ENCODE results near the gene GDPGP1.
A peak's percentile ranks its signal among the peaks of the same experiment; 100 is the strongest.

The GDPGP1 gene

DNA sequence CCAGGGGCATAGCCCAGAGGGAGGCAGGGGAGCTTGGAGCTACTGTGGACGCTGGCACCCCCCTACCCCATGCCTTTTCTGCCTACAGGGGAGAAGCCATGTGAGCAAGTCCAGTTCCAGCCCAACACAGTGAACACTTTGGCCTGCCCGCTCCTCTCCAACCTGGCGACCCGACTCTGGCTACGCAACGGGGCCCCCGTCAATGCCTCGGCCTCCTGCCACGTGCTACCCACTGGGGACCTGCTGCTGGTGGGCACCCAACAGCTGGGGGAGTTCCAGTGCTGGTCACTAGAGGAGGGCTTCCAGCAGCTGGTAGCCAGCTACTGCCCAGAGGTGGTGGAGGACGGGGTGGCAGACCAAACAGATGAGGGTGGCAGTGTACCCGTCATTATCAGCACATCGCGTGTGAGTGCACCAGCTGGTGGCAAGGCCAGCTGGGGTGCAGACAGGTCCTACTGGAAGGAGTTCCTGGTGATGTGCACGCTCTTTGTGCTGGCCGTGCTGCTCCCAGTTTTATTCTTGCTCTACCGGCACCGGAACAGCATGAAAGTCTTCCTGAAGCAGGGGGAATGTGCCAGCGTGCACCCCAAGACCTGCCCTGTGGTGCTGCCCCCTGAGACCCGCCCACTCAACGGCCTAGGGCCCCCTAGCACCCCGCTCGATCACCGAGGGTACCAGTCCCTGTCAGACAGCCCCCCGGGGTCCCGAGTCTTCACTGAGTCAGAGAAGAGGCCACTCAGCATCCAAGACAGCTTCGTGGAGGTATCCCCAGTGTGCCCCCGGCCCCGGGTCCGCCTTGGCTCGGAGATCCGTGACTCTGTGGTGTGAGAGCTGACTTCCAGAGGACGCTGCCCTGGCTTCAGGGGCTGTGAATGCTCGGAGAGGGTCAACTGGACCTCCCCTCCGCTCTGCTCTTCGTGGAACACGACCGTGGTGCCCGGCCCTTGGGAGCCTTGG, 5.9 kb upstream of the GDPGP1 start:
- peaks cover 30% of the 10 kb centered on the region for H3K36me3 Mint-ChIP-seq (ENCODE audit: low read depth)
- DNase-seq (no peak), ATAC-seq (no peak)
- H3K4me1 Mint-ChIP-seq, result peaks cover 34% of the 10 kb centered on the region
- no peak overlapping the region for H3K4me3 Mint-ChIP-seq
- H3K27ac Mint-ChIP-seq, result no peak overlapping the region
- no peaks in the 10 kb centered on the region for H3K27me3 Mint-ChIP-seq
- H3K9me3 Mint-ChIP-seq, result no peaks in the 10 kb centered on the region

- peaks cover 30% of the 10 kb centered on the region for H3K36me3 Mint-ChIP-seq (ENCODE audit: low read depth)
- no peak overlapping the region for H3K27ac Mint-ChIP-seq
- DNase-seq (no peak), ATAC-seq (no peak)
- no peaks in the 10 kb centered on the region for H3K27me3 Mint-ChIP-seq
- peaks cover 34% of the 10 kb centered on the region for H3K4me1 Mint-ChIP-seq
- H3K4me3 Mint-ChIP-seq, result no peak overlapping the region
- H3K9me3 Mint-ChIP-seq, result no peaks in the 10 kb centered on the region
Measured at GRCh38 chr15:90228960-90229359, 5.0 kb upstream of the GDPGP1 start.

- Mint-ChIP-seq H3K36me3 (ENCODE audit: low read depth) (peaks cover 30% of the 10 kb centered on the region), H3K9me3 (no peaks in the 10 kb centered on the region), H3K4me1 (peaks cover 42% of the 10 kb centered on the region), H3K27ac (peak overlapping the region; percentile 97), H3K4me3 (peak overlapping the region; percentile 93), H3K27me3 (no peaks in the 10 kb centered on the region)
- DNase-seq (no peak), ATAC-seq (no peak)
Measured at GRCh38 chr15:90230071-90230494, 3.9 kb upstream of the GDPGP1 start.

DNA sequence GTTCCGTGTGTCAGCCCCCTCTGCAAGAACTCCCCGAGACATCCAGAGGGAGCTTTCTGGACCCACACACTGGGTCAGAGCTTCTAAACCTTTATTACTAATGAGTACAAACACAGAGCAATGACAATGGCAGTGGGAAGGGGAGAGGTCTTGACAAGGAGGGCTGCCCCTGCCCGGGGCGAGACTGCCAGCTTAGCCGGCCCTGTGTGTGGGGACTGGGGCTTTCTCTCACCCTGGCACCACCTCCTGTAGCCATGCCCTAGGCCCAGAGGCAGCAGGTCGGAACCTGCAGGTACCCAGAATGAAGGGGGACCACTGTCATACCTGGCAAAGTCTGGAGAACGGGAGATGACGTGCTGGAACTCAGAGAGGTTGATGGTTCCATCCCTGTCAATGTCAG, 3.4 kb upstream of the GDPGP1 start:
- Mint-ChIP-seq H3K4me1 (peaks cover 44% of the 10 kb centered on the region), H3K27ac (peak overlapping the region; percentile 97), H3K9me3 (no peaks in the 10 kb centered on the region), H3K27me3 (no peaks in the 10 kb centered on the region), H3K4me3 (peak overlapping the region; percentile 93), H3K36me3 (ENCODE audit: low read depth) (peaks cover 30% of the 10 kb centered on the region)
- ATAC-seq (no peak), DNase-seq (no peak)

DNA sequence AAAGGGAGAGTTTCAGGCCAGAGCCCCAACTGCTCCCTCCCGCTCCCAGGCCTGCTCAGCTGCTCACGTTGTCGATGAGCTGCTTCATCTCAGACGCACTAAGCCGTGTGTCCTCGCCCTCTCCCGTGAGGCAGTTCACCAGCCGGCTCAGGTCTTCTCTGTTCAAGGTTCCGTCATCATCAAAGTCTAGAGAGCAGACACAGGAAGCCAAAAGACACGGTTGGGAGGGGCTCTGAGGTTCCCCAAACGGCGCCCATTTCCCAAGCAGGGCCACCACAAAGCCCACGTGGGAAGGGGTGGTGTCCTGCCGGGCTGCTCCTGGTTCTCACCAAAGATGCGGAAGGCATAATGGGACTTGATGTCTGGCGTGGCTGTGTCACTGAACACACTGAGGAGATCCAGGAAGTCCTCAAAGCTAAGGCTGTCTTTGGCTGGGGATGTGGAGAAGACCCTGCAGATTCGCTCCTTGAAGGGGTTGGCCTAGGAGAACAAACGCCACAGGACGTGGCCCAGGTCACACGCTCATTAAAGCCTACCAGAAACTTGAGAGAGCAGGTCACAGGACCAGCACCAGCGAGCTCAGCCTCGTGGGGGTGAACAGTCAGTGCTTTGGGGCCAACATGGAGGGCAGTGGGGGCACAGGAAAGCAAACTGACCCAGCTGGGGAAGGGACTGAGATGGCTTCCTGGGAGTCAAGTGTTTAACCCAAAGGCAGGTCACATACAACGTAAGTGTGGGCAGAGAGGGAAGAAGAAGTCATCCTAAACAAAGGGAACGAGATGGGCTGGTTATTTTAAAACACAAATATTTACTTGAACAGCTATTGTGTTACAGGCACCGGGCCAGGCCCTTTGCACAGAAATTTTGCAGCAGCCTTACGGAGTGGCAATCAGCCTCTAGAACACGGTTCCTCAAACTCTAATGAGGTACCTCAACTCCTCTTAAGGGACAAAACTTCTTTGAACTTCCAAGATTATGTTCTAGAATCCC, 2.7 kb upstream of the GDPGP1 start:
- H3K27ac Mint-ChIP-seq, result peak overlapping the region; percentile 97
- DNase-seq, result peak; percentile 70

GRCh38 chr15:90232196-90232595, 1.8 kb upstream of the GDPGP1 start:
- Mint-ChIP-seq H3K4me3 (peak overlapping the region; percentile 93), H3K36me3 (ENCODE audit: low read depth) (peaks cover 33% of the 10 kb centered on the region), H3K9me3 (no peaks in the 10 kb centered on the region), H3K27ac (peak overlapping the region; percentile 97), H3K27me3 (no peaks in the 10 kb centered on the region), H3K4me1 (peaks cover 44% of the 10 kb centered on the region)
- ATAC-seq, result no peak
- DNase-seq, result no peak

More for the DNA sequence above, 2.7 kb upstream of the GDPGP1 start:
- H3K4me1 Mint-ChIP-seq, result peaks cover 44% of the 10 kb centered on the region
- H3K27me3 Mint-ChIP-seq, result no peaks in the 10 kb centered on the region
- peaks cover 33% of the 10 kb centered on the region for H3K36me3 Mint-ChIP-seq (ENCODE audit: low read depth)
- H3K9me3 Mint-ChIP-seq, result no peaks in the 10 kb centered on the region
- H3K4me3 Mint-ChIP-seq, result peak overlapping the region; percentile 93
- ATAC-seq, result peak; percentile 40

- peaks cover 44% of the 10 kb centered on the region for H3K4me1 Mint-ChIP-seq
- peak overlapping the region; percentile 93 for H3K4me3 Mint-ChIP-seq
- no peaks in the 10 kb centered on the region for H3K9me3 Mint-ChIP-seq
- H3K27me3 Mint-ChIP-seq, result no peaks in the 10 kb centered on the region
- no peak for DNase-seq
- peak overlapping the region; percentile 97 for H3K27ac Mint-ChIP-seq
- H3K36me3 Mint-ChIP-seq (ENCODE audit: low read depth), result peaks cover 35% of the 10 kb centered on the region
- no peak for ATAC-seq
Measured at GRCh38 chr15:90232941-90233386, 1.0 kb upstream of the GDPGP1 start.

- H3K27me3 Mint-ChIP-seq, result no peaks in the 10 kb centered on the region
- peak; percentile 97 for DNase-seq
- peak; percentile 91 for ATAC-seq
- H3K4me3 Mint-ChIP-seq, result peak within 1 kb of the TSS; percentile 93
- H3K9me3 Mint-ChIP-seq, result no peaks in the 10 kb centered on the region
- H3K4me1 Mint-ChIP-seq, result peaks cover 44% of the 10 kb centered on the region
- H3K27ac Mint-ChIP-seq, result peak within 1 kb of the TSS; percentile 97
- H3K36me3 Mint-ChIP-seq (ENCODE audit: low read depth), result peaks cover 40% of the 10 kb centered on the region
Measured at GRCh38 chr15:90233387-90234095, 468 bp upstream of the GDPGP1 start, which contains the start of gene CIB1. TSS of gene CIB1 (minus strand) at chr15:90233941. CDS start at chr15:90233885, 56 bp downstream.

DNA sequence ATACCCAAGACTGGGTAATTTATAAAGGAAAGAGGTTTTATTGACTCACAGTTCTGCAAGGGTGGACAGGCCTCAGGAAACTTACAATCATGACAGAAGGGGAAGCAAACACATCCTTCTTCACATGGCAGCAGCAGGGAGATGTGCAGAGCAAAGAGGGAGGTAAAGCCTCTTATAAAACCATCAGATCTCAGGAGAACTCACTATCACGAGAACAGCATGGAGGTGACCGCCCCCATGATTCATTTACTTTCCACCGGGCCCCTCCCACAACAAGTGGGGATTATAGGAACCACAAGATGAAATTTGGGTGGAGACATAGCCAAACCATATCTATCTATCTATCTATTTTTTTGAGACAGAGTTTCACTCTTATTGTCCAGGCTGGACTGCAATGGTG, 5.4 kb downstream of the GDPGP1 start:
- Mint-ChIP-seq H3K27ac (peak overlapping the region; percentile 6), H3K27me3 (no peaks in the 10 kb centered on the region), H3K9me3 (no peaks in the 10 kb centered on the region), H3K4me1 (peaks cover 13% of the 10 kb centered on the region), H3K4me3 (no peak overlapping the region), H3K36me3 (ENCODE audit: low read depth) (peaks cover 14% of the 10 kb centered on the region)
- DNase-seq (no peak), ATAC-seq (no peak)

DNA sequence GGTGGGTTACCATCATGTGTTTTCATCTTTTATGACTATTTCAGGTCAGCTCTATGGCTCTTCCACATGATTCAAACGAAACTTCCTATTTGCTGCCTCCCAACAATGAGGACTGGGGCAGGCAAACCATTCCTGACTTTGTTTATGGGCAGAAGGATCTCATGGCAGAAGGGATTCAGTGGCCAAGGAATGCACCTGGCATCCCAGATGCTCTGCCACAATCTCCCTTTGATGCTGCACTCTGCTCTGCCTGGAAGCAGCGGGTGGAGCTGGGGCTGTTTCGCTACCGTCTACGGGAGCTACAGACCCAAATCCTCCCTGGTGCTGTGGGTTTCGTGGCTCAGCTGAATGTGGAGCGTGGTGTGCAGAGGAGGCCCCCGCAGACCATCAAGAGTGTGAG, 6.8 kb downstream of the GDPGP1 start:
- ATAC-seq, result no peak
- DNase-seq, result no peak
- no peaks in the 10 kb centered on the region for H3K27me3 Mint-ChIP-seq
- no peaks in the 10 kb centered on the region for H3K9me3 Mint-ChIP-seq
- peaks cover 14% of the 10 kb centered on the region for H3K36me3 Mint-ChIP-seq (ENCODE audit: low read depth)
- H3K27ac Mint-ChIP-seq, result no peak overlapping the region
- no peak overlapping the region for H3K4me3 Mint-ChIP-seq
- H3K4me1 Mint-ChIP-seq, result peaks cover 4% of the 10 kb centered on the region

- no peak overlapping the region for H3K27ac Mint-ChIP-seq
Measured at GRCh38 chr15:90241343-90242192, 7.6 kb downstream of the GDPGP1 start.

GRCh38 chr15:90243943-90244639, 10.1 kb downstream of the GDPGP1 start:
- Mint-ChIP-seq H3K27ac (no peak overlapping the region), H3K9me3 (no peaks in the 10 kb centered on the region)

More at GRCh38 chr15:90241343-90242192, 7.6 kb downstream of the GDPGP1 start:
- DNase-seq (no peak), ATAC-seq (no peak)
- Mint-ChIP-seq H3K9me3 (no peaks in the 10 kb centered on the region), H3K27me3 (no peaks in the 10 kb centered on the region), H3K4me3 (no peak overlapping the region), H3K4me1 (peaks cover 4% of the 10 kb centered on the region), H3K36me3 (ENCODE audit: low read depth) (peaks cover 11% of the 10 kb centered on the region)

DNA sequence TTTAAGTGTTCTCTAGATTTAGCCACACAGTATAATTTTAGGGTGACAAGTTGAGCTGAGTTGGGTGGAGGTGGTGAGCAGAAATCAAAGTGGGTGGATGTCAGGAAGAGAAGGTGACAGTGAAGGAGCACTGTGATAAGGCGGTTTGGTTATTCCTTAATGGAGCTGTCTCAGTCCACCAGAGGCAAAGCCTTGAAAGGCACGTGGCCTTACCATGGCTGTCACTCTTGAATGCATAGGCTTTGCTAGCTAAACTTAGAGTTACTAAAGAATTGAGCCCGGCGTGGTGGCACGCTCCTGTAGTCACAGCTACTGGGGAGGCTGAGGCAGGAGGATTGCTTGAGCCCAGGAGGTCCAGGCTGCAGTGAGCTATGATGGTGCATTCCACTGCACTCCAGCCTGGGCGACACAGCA, 14.8 kb downstream of the GDPGP1 start:
- H3K9me3 Mint-ChIP-seq, result no peaks in the 10 kb centered on the region
- no peaks in the 10 kb centered on the region for H3K27me3 Mint-ChIP-seq
- no peak overlapping the region for H3K27ac Mint-ChIP-seq
- peaks cover 13% of the 10 kb centered on the region for H3K4me1 Mint-ChIP-seq
- ATAC-seq (no peak), DNase-seq (no peak)
- no peaks in the 10 kb centered on the region for H3K36me3 Mint-ChIP-seq (ENCODE audit: low read depth)
- peak overlapping the region; percentile 46 for H3K4me3 Mint-ChIP-seq

More at GRCh38 chr15:90243943-90244639, 10.1 kb downstream of the GDPGP1 start:
- DNase-seq (no peak), ATAC-seq (no peak)
- peaks cover 8% of the 10 kb centered on the region for H3K4me1 Mint-ChIP-seq
- no peak overlapping the region for H3K4me3 Mint-ChIP-seq
- H3K36me3 Mint-ChIP-seq (ENCODE audit: low read depth), result no peaks in the 10 kb centered on the region
- H3K27me3 Mint-ChIP-seq, result no peaks in the 10 kb centered on the region

All from activated naive CD8-positive, alpha-beta T cell treated with anti-CD3 and anti-CD28 coated beads, Interleukin-2, amount 50 U/mL, for 24 hours (primary cell).